GM12872 (cell line): ENCODE data around the gene MRPS34.

ENCODE experiments used
- TF ChIP-seq, protein P1 (sequence below): IDR thresholded peaks from 3 replicates; pipeline ENCODE4 v1.5.1; 2011; ENCODE audit warnings: low read depth, mild to moderate bottlenecking, low read length, moderate library complexity; ENCODE audit not compliant: insufficient read depth

MRPS34 gene

DNA sequence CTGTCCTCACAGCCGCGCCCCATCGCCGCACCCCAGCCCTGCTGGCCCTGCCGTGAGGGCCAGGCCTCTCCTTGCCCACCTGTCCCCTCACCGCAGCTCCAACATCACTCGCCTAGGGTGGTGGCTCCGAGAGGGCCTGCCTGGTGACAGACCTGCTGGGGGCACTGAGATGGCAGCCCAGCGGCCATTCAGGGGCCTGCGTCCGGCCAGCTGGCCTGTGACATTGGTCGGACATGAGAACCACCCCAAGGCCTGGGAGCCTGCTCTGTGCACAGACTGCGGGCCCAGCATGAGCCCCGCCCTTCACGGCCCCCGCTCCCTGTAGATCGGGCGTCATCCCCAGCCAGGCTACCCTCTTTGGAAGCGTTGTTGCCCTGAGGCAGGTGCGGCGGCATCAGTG is 13.4 kb downstream of the MRPS34 start:
- TF ChIP-seq, protein P1, sequence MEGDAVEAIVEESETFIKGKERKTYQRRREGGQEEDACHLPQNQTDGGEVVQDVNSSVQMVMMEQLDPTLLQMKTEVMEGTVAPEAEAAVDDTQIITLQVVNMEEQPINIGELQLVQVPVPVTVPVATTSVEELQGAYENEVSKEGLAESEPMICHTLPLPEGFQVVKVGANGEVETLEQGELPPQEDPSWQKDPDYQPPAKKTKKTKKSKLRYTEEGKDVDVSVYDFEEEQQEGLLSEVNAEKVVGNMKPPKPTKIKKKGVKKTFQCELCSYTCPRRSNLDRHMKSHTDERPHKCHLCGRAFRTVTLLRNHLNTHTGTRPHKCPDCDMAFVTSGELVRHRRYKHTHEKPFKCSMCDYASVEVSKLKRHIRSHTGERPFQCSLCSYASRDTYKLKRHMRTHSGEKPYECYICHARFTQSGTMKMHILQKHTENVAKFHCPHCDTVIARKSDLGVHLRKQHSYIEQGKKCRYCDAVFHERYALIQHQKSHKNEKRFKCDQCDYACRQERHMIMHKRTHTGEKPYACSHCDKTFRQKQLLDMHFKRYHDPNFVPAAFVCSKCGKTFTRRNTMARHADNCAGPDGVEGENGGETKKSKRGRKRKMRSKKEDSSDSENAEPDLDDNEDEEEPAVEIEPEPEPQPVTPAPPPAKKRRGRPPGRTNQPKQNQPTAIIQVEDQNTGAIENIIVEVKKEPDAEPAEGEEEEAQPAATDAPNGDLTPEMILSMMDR: no peak

- TF ChIP-seq, protein P1: no peak
Measured at GRCh38 chr16:1758923-1759322, 14.0 kb downstream of the MRPS34 start.

- TF ChIP-seq, protein P1: no peak
Measured at GRCh38 chr16:1757714-1758461, 15.0 kb downstream of the MRPS34 start.

- TF ChIP-seq, protein P1: no peak
Measured at GRCh38 chr16:1754204-1754603, 18.7 kb downstream of the MRPS34 start.

DNA sequence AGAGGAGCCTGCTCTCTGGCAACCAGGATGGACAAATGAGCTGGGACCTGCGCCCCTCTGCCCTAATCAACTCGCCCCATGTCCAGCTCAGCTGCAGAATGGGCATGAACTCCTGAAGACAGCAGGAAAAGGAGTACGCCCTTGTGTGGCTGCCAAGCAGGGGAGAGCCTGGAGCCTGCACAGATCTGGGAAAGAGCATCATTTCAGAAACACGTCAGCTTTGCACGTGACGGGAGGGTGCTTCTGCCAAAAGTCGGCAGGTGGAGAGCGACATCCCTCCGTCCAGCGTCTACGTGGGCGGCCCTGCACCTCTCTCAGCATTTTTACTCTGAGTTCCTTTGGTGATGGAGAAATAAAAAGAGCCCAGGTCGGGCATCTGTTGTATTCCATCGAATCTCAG is 20.1 kb downstream of the MRPS34 start:
- TF ChIP-seq, protein P1: no peak

GRCh38 chr16:1751946-1752345 is 21.0 kb downstream of the MRPS34 start:
- TF ChIP-seq, protein P1: no peak

DNA sequence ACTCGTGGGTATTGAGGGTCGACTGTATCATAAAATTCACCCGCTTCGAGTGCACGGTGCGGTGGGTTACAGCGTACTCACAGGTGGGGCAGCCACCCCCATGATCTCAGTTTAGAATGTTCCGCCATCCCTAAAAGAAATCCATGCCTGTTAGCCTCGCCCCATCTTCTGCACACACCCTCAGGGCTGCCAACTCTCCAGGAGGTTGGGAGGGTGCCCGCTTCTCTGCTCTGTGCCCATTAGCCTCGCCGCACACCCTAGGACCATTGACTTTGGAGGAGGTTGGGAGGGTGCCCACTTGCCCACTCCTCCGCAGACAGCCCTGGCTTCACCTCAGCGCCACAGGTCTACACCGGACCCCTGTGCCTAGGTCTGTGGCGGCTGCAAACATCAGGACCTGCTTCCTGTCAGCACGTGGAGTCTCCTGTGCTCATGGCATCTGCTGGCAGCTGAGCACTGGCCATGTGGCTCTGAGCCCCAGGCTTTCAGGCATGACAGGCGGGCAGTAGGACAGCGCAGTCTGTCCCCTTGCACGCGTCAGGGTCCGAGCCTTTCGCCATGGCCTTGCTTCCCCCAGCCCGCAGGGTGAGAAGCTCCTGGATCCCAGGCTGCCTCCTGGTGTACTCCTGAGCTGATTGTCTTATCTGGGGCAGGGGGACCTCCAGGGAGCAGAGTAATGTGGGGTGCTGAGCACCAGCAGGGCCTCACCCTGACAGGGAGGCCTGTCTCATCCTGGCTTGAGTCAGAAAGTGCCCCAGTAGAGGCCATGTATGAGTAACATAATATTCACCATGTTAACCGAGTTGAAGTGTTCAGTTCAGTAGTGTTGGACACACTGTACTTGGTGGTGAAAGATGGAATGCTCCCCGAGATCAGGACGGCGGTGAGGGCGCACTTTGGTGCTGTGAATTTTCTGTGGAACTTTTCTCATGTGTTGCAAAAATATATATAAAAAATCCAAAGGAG is 23.5 kb downstream of the MRPS34 start:
- TF ChIP-seq, protein P1: no peak
